G401 (cell line): ENCODE data around the gene SKAP2. TPM values are rescaled to one million over a fixed set of nuclear protein-coding genes. Genes with fewer than 3 reads are reported as not detected.

Experiments
- DNase-seq: peaks from one replicate; pipeline ENCODE4 v3.0.0-alpha.2; 2015; ENCODE audit warnings: low spot score
- in situ Hi-C: cut with HindIII; loops from 2 replicates; pipeline ENCODE4 v1.10.0; 2016; ENCODE audit warnings: low sequenced_read_pairs, mixed read lengths
- total RNA-seq: library from RNA; depleted of rRNA; stranded (reverse); fragments of >200 nt; shearing (Covaris generic); gene quantifications from 2 replicates; pipeline ENCODE4 v1.2.3, GENCODE V29; 2014; rRNA removed

The SKAP2 gene, protein sequence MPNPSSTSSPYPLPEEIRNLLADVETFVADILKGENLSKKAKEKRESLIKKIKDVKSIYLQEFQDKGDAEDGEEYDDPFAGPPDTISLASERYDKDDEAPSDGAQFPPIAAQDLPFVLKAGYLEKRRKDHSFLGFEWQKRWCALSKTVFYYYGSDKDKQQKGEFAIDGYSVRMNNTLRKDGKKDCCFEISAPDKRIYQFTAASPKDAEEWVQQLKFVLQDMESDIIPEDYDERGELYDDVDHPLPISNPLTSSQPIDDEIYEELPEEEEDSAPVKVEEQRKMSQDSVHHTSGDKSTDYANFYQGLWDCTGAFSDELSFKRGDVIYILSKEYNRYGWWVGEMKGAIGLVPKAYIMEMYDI
- 3.0 and 16.2 TPM in 2 replicates for total RNA-seq

DNA sequence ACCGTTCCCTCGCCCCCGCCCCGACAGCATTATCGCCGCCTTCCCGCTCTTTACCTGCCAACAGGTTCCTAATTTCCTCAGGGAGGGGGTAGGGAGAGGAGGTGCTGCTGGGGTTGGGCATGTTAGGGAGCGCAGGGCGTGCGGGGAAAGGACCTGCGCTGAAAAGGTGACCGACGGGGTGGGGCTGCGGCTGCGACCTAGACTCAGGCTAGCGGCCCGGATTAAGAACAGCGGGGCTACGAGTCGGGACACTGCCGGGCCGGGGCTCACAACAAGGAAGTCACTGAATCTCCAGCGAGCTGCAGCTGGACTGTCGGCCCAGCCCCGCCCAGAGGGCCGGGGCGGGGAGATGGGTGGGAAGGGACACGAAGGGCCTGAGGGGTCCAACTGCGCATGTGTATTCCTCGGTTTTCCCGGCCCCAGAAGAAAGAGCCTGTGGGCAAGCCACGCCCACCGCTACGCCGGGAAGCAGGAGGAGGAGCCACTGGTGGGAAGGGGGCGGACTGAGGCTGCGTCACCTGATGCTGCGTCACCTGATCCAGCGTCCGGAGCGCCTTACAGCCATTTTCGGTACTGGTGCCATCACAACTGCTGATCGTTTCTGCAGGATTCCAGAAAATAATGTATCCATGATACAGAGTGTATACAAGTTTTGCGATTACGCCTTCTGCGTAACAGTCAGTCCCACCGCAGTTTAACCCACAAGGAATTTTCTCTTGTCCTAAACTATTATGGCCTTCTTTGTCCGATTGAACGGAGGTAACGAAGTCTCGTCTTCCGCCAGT lies at the start of gene SKAP2:
Gene SKAP2, minus strand, starts transcription at position 282 of the 785 bp plus-strand sequence. Its CDS starts 161 bp downstream, at position 121.
- peak; percentile 98 for DNase-seq
- in situ Hi-C loops, result no loop called here

DNA sequence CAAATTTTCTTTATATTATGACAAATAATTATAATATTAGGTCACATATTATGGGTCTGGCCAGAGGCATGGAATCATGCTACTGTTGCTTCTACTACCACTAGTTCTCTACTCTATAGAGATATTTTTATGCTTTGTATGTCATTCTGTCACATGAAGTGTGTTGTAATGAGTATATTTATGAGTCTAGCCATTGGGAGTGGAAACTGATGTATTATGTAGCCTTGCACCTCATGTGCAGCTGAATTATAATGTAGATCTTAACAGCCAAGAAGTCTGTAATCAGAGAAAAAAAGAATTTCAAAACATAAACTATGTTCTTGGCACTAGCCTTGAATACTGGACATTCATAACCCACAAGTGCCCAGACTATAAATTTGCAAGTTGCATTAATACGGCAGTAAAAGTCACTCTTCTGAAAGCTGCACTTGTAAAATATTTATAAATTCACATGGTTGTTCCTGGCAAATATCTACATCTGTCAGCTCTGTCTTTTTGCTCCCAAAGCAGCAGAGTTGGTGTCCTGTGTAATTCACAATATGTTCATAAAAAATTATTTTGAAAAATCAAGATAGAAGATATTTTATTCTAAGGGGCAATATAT lies 48.6 kb upstream of the SKAP2 start:
- in situ Hi-C loops, result no loop called here
- DNase-seq, result no peak

DNA sequence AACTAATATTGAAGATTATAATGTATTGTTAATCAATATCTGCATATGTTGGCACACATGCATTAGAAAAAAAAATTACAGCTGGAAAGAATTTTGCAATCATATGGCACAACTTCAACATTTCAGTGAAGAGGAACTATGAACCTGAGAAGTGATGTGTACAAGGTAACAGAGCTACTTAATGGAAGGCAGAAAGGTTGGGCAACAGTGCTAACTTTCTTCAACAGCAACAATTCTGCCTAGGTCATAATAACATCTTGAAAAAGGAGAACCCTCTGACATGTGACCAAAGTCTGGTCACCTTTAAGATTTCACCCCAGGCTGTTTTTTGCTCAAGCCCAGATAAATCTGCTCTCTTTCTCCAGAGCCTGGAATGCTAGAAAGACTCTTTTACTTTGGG lies 47.9 kb upstream of the SKAP2 start:
- DNase-seq, result no peak

DNA sequence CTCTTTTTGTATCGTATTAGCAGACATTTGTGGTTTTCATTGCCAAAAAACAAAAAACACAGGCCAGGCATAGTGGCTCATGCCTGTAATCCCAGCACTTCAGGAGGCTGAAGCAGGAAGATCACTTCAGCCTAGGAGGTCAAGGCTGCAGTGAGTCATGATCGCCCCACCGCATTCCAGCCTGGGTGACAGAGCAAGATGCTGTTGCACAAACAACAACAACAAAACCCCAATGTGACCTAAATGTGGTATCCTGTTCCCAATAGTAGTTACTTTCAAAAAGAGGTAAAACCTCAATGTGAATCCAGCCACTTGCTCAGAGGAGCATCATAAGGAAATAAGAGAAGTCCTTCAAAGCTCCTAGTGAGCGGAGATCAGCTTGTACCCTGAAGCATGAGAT lies 45.8 kb upstream of the SKAP2 start:
- in situ Hi-C loops, result no loop called here
- DNase-seq, result no peak

More for the DNA sequence above, 47.9 kb upstream of the SKAP2 start:
- in situ Hi-C loops, result no loop called here

DNA sequence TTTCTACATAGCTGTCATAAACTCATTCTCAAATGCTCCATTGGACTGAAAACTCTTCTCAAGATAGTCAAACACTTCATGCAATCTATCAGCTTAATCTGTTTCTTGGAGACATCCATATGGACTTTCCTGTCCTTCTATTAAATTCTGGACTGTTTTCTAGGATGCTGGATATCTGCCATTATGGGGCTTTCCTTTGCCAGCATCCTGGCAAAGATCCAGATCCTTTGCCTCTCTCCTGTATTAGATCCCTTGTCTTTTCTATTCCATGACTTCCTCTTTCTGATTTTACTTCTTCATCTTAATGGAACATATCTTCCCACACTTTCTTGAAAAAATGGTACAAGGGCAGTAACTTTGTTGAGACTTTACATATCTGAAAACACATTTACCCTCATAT lies 35.9 kb upstream of the SKAP2 start:
- DNase-seq, result no peak

DNA sequence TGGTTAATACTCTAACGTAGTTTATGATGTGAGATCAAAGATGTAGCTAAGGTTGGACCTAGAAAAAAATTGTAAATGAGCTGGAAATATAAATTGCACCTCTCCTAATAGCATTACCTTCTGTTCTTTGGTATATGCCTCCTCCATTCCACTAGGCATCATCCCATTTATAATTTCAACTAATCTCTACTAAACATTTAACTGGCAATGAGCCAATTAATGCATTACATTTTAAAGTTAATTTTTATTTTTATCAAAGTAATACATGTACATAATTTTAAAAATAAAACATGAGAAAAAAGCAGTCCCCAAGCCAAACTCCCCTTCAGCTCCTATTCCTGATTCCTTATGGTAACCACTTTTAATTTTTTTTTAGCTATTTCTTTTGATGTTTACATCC lies 35.1 kb upstream of the SKAP2 start:
- in situ Hi-C loops, result no loop called here
- no peak for DNase-seq

More for the DNA sequence above, 35.9 kb upstream of the SKAP2 start:
- in situ Hi-C loops, result no loop called here

DNA sequence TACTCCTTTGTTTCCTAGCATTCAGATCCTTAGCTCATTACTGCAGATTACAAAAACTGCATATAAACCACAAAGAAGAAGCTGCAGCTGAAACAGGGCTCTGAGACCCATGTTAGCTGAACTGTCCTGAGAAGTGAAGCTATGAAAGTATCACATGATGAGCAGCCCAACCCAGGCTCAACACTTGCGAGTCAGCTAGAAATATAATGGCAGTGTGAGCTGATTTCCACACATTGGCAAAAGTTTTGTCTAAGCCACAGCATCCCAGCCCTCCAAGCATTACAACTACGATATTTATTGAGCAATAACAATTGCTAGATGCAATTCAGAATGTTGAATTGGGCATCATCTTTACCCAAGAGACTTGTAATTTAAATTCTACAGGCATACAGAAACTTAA lies 34.5 kb upstream of the SKAP2 start:
- DNase-seq, result no peak
- in situ Hi-C loops, result no loop called here

DNA sequence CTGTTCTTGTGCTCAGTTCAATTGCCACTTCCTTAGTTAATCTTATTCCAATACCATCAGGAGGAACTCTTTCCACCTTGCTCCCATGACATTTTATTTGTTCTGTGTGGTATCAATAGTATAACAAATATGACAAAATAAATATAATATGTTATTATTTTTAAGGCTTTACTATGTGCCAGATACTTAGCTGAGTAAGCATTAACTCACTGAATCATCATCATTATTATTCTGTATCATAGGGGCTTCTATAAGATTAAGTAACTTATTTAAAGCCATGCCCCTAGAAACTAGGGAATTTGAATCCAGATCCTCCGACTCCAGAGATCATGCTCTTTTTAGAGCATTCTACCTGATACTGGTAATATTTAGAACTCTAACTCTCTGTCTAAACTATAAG lies 33.5 kb upstream of the SKAP2 start:
- no peak for DNase-seq
- in situ Hi-C loops, result no loop called here

DNA sequence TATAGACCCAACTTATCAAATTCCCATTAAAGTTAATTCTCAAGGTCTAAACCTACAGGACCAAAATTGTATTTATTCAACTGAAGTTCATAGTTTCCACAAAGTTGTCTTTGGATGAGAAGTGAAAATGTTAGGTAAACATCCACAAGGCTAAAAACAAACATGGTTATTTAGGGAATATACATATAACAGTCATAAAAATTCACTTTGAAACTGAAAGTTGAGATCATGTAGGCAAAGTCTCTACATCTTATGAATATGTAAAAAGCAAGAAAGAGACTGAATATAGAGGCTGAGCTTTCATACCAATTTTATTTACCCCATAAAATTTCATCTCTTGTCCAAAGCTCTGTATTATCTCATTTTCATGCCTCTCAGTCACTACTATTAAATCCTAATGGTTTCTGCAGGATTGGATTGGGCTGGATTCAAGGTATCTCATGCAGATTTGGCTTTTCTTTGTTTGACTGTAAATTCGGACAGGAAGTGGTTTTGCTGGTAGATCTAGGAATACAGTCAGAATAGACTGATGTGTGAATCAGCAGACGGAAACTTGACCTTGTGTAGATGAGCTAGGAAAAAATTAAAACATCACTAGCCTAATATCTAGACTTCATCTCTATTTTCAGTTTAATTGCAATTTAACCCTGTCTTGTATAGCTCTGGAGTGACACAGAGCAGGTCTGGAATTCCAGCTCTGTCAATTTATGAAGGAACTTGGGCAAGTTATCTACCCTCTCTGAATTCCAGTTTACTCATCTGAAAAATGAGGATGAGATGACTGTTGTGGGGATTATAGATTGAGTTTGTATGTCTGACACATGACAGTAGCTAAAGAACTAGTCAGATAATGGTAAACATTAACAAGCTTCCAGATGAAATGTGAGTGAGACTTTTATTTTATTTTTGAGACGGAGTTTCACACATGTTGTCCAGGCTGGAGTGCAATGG lies 27.3 kb upstream of the SKAP2 start:
- no peak for DNase-seq
- in situ Hi-C loops, result no loop called here

DNA sequence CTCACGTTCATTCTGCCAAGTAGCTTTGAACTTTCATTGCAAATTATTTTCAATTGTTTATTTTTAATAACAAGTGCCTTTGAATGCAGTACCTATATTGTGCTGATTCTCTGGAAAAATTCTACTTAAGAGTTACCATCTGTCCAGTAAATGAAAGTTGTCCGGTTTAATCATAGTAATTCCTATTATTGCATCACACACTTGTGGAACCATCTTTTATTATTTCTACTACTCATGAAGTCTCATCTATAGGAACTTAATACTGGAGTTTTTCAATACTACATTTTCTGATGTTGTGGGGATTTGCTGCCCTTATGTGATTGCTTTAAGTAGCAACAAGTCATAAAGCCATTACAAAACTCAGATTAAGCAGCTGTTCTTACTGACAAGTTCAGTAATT lies 16.5 kb upstream of the SKAP2 start:
- in situ Hi-C loops, result no loop called here
- DNase-seq, result no peak

DNA sequence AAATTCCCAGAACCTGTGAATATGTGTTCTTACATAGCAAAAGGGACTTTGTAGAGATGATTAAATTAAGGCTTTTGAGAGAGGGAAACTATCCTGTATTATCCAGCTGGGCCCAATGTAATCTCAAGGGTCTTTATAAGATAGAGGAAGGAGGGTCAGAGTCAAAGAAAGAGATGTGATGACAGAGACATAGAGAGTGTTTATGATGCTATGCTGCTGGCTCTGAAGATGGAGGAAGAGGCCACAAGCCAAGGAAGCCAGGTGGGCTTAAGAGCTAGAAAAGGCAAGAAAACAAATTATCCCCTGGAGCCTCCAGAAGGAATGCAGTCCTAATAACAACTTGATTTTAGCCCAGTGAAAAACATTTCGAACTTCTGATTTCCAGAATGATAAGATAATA lies 15.3 kb upstream of the SKAP2 start:
- in situ Hi-C loops, result no loop called here
- no peak for DNase-seq

DNA sequence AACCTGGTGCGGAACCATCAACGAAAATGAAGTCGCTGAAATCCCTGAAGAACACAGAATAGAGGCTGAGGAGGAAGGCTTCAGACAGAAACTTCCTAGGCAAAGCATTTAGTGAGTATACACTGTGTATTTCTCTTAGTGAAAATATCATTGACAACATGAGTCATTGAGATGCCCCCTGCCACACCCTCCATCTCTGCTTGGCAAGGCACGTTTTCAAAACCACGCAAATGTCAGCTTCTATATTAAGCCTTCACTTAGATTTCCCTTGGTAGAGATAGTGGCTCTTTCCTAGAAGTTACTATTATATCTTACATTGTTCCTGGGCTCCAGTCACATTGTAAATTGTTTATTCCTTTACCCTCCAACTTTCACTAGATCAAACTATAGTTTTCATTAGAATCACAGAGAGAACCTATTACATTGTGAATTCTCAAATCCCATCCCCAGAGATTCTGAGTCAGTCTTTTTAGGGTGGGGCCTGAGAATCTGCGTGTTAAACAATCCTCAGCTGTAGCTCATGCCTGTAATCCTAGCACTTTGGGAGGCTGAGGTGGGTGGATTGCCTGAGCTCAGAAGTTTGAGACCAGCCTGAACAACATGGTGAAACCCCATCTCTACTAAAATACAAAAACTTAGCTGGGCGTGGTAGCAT lies 4.6 kb upstream of the SKAP2 start:
- in situ Hi-C loops, result no loop called here

DNA sequence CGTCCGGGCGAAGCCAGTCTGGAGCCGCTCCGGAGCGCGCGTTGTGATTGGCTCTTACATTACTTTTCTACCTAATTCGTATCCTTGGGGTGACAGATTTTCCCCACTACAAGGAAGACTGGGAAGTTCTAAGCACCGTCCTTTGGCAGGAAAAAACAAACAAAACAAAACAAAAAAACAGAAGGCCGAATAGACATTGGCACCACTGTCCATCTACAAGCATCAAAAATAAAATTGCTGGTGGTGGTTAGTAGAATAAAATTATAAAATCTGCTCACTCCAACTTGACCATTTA lies 651 bp upstream of the SKAP2 start:
- DNase-seq, result no peak
- in situ Hi-C loops, result no loop called here

More for the DNA sequence above, 4.6 kb upstream of the SKAP2 start:
- no peak for DNase-seq

DNA sequence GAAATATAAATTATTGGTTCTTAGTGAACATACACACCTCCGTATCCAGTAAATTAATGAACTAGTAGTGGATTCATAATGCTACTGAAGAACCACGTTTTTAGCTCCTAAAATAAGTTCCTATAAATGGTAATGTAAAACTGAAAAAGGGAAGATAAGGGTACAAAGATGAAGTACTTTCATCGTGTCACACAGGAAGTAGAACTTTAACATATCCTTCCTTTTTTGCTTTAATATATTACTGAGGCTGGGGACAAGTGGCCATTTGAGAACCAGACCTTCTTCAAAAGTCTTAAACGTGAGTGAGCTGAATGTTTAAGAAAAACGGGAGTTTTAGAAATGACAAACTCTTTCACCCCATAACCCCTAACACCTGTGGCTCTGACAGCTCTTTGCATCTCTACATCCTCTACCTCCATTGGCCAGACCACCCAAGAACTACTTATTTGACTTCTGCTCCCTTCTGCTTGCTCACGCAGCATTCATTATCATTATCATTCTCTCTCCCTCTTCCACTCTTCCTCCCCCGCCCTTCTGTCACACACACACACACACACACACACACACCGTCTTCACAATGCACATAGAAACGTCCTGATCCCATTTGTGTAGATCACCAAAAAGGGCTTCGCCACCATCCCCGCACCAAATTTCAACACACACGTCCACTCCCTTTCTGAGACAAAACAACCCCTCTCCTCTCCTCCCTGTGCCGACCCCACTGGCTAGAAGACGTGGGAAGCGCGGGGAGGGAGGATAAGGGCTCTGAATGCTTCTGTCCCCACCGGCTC lies 677 bp downstream of the SKAP2 start:
- in situ Hi-C loops, result no loop called here
- peak; percentile 53 for DNase-seq

DNA sequence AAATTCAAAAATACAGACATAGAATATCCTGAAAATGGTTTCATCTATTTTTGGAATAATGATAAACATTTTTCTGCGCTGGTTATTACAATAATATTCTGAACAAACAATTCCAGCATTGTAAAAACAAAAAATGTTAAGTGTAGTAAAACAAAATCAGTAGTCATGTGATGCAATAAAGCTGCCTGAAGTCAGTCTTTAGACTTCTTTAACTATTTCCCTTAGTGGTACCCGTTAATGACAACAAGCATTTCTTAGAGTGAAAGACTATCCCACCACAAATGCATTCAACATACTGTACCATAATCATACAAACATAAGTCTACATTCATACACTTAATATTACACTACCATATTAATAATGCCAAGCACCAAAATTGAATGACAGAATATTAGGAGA lies 1.6 kb downstream of the SKAP2 start:
- no peak for DNase-seq
- in situ Hi-C loops, result no loop called here

DNA sequence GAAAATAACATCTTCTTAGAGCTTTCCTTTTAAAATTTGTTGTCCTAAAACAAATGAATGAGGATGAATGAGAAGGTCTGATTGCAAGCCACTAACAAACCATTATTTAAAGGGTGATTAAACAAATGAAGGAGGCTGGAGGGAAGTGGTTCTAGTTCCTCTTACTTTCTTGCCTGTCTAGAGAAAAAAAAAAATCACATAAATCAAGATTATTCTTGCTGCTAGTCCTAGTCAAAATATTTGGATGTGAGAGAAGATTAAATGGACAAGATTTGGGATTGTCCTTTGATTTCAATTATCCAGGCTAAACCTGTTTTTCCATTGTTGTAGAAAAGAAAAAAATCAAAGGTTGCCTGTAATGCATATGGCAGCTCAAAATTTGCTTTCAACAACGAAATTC lies 3.3 kb downstream of the SKAP2 start:
- no peak for DNase-seq
- in situ Hi-C loops, result no loop called here

DNA sequence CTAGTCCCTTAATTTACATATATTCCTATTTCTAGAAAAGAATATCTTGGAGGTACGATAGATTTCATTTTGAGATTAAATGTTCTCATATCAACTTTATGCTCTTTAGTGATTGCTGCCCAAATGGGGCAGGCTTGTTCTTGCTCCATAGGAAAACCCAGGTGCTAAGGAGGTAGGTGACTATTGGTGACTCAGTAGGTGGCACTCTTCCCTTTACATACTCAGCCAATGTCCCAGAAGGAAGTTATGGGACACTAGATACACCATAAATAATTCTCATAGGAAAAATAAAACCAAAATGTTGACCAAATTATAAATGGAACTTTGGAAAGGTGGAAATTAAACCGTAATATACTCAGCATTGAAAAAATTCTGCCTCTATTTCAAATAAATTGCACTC lies 4.0 kb downstream of the SKAP2 start:
- in situ Hi-C loops, result no loop called here
- no peak for DNase-seq

DNA sequence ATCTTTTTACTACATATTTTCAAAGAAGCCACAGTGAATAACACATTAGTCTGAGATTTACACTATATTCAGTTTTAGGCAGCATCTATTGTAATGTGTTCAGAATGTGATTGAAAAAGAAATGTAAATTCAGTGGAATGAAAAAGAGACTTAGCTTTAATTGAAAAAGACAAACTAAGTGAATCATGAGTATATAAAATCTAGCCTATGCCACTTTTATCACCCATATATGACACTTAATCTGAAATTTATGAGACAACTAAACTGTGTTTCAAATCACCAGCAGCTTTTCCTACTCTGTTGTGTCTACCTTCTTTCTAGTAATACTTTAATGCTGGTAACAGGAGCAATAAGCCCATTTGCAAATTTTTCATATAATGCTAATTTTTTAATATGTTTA lies 4.7 kb downstream of the SKAP2 start:
- DNase-seq, result no peak
- in situ Hi-C loops, result loop anchor here (5.0 kb wide), 1 partner anchor 258 kb away; no protein-coding TSS in a partner anchor
